HEK293T (cell line): ENCODE results near the gene ERN1.

Source experiments
- CTCF ChIA-PET: fragments of 350-600 bp; formaldehyde crosslinking; extraction: SDS; loops from one replicate; lab custom pipeline; 2021; ENCODE audit warnings: antibody characterized with exemption, inconsistent platforms; lab: Yijun Ruan, JAX
- POLR2A ChIA-PET: fragments of 350-600 bp; formaldehyde crosslinking; extraction: SDS; loops from one replicate; lab custom pipeline; 2020; ENCODE audit warnings: antibody characterized with exemption, inconsistent platforms; lab: Yijun Ruan, JAX
- DNase-seq: peaks from one replicate; pipeline ENCODE4 v3.0.0; 2012; ENCODE audit warnings: mixed read lengths; ENCODE audit errors: extremely low spot score
- ARNT ChIP-seq: fragments of 450-650 bp; IDR thresholded peaks from 2 replicates; pipeline ENCODE4 v1.6.1; 2017; ENCODE audit warnings: mild to moderate bottlenecking
- BHLHE40 ChIP-seq: fragments of 450-650 bp; IDR thresholded peaks from 2 replicates; pipeline ENCODE4 v1.6.1; 2016; ENCODE audit warnings: mild to moderate bottlenecking, moderate library complexity, borderline replicate concordance
- CTBP1 ChIP-seq: fragments of 450-650 bp; IDR thresholded peaks from 2 replicates; pipeline ENCODE4 v1.6.1; 2016; ENCODE audit warnings: borderline replicate concordance
- ELF4 ChIP-seq: fragments of 450-650 bp; IDR thresholded peaks from 2 replicates; pipeline ENCODE4 v1.6.1; 2017; ENCODE audit warnings: antibody characterized with exemption
- FOXA1 ChIP-seq: fragments of 450-650 bp; IDR thresholded peaks from 2 replicates; pipeline ENCODE4 v1.6.1; 2016; ENCODE audit warnings: mild to moderate bottlenecking
- FOXK2 ChIP-seq: fragments of 450-650 bp; IDR thresholded peaks from 2 replicates; pipeline ENCODE4 v1.6.1; 2016; ENCODE audit warnings: mild to moderate bottlenecking
- FOXM1 ChIP-seq: fragments of 450-650 bp; IDR thresholded peaks from 2 replicates; pipeline ENCODE4 v1.6.1; 2017; ENCODE audit warnings: mild to moderate bottlenecking, borderline replicate concordance
- HDGF ChIP-seq: fragments of 450-650 bp; IDR thresholded peaks from 2 replicates; pipeline ENCODE4 v1.6.1; 2017; ENCODE audit warnings: antibody characterized with exemption, borderline replicate concordance
- L3MBTL2 ChIP-seq: fragments of 450-650 bp; conservative IDR thresholded peaks from 2 replicates; pipeline ENCODE4 v1.6.1; 2016; ENCODE audit warnings: mild to moderate bottlenecking
- LEF1 ChIP-seq: fragments of 450-650 bp; IDR thresholded peaks from 2 replicates; pipeline ENCODE4 v1.6.1; 2017; ENCODE audit warnings: mild to moderate bottlenecking, borderline replicate concordance
- NFRKB ChIP-seq: fragments of 450-650 bp; IDR thresholded peaks from 2 replicates; pipeline ENCODE4 v1.6.1; 2016; ENCODE audit warnings: mild to moderate bottlenecking, moderate library complexity
- PKNOX1 ChIP-seq: fragments of 450-650 bp; IDR thresholded peaks from 2 replicates; pipeline ENCODE4 v1.6.1; 2016
- SP1 ChIP-seq: fragments of 450-650 bp; IDR thresholded peaks from 2 replicates; pipeline ENCODE4 v1.6.1; 2017
- SUZ12 ChIP-seq: fragments of 450-650 bp; IDR thresholded peaks from 2 replicates; pipeline ENCODE4 v1.6.1; 2016; ENCODE audit warnings: mild to moderate bottlenecking
- TARDBP ChIP-seq: fragments of 450-650 bp; IDR thresholded peaks from 2 replicates; pipeline ENCODE4 v1.6.1; 2016
- ZNF384 ChIP-seq: fragments of 450-650 bp; IDR thresholded peaks from 2 replicates; pipeline ENCODE4 v1.6.1; 2016

The ERN1 gene

GRCh38 chr17:64151016-64151368 lies 21.0 kb upstream of the ERN1 start:
- CTCF ChIA-PET, result no interaction called here
- DNase-seq, result no peak
- TF ChIP-seq LEF1 (no peak), PKNOX1 (no peak)
- POLR2A ChIA-PET, result no interaction called here

GRCh38 chr17:64150237-64151015 lies 20.5 kb upstream of the ERN1 start:
- ChIA-PET CTCF (no interaction called here), POLR2A (no interaction called here)
- TF ChIP-seq TARDBP (no peak), HDGF (no peak), PKNOX1 (no peak), FOXA1 (no peak), SP1 (no peak)
- no peak for DNase-seq

GRCh38 chr17:64149196-64149595 lies 19.3 kb upstream of the ERN1 start:
- ChIA-PET POLR2A (interaction anchor here (0.7 to 1.6 kb wide), 2 partner anchors 113 to 133 kb away, joined by 3 to 5 read pairs; no protein-coding TSS in a partner anchor), CTCF (interaction anchor here (0.6 to 0.8 kb wide), 2 partner anchors 120 to 133 kb away, joined by 3 read pairs; no protein-coding TSS in a partner anchor)
- TF ChIP-seq BHLHE40, result no peak
- no peak for TF ChIP-seq LEF1
- no peak for TF ChIP-seq TARDBP

GRCh38 chr17:64148699-64149098 lies 18.8 kb upstream of the ERN1 start:
- no peak for DNase-seq
- ChIA-PET POLR2A (interaction anchor here (0.7 to 1.6 kb wide), 2 partner anchors 113 to 133 kb away, joined by 3 to 5 read pairs; no protein-coding TSS in a partner anchor), CTCF (interaction anchor here (0.5 to 0.8 kb wide), 3 partner anchors 120 to 270 kb away, joined by 3 to 4 read pairs (median 3); no protein-coding TSS in a partner anchor)
- TF ChIP-seq PKNOX1 (no peak), BHLHE40 (no peak), ELF4 (no peak), LEF1 (no peak), L3MBTL2 (no peak), FOXK2 (no peak), SP1 (no peak), TARDBP (no peak)

More at GRCh38 chr17:64149196-64149595, 19.3 kb upstream of the ERN1 start:
- DNase-seq, result no peak

- CTCF ChIA-PET, result interaction anchor here (0.5 kb wide), 1 partner anchor 270 kb away, joined by 4 read pairs; no protein-coding TSS in a partner anchor
- DNase-seq, result no peak
- POLR2A ChIA-PET, result interaction anchor here (0.7 to 1.6 kb wide), 3 partner anchors 114 to 300 kb away, joined by 3 to 5 read pairs (median 3); no protein-coding TSS in a partner anchor
- TF ChIP-seq LEF1 (no peak), FOXM1 (no peak), FOXK2 (no peak), NFRKB (no peak), ZNF384 (no peak), HDGF (no peak), BHLHE40 (no peak), L3MBTL2 (no peak), ELF4 (no peak), CTBP1 (no peak), FOXA1 (no peak), SP1 (no peak), ARNT (no peak), SUZ12 (no peak), PKNOX1 (no peak), TARDBP (no peak)
Measured at GRCh38 chr17:64148017-64148631, 18.2 kb upstream of the ERN1 start.
